Breast epithelium (tissue), 4 donors: ENCODE data around the gene NOL7. TPM values are rescaled to one million over a fixed set of nuclear protein-coding genes. Genes with fewer than 3 reads are reported as not detected.

Experiments used
- DNase-seq, 2 donors: peaks; one replicate each; pipeline ENCODE4 v3.0.0-alpha.2; 2019; ENCODE audit warnings: low spot score in 2 of 2
- H3K27ac ChIP-seq, 2 donors: fragments of 200-600 bp; sonication (generic) in 1 of 2; one replicate each; pipeline ENCODE4 v1.5.1; 2016 to 2019; ENCODE audit warnings: mild to moderate bottlenecking in 1 of 2
- H3K27me3 ChIP-seq, 2 donors: fragments of 200-600 bp; sonication (generic) in 1 of 2; one replicate each; pipeline versions ENCODE4 v1.5.1 to v1.6.0; 2017 to 2019; ENCODE audit warnings: control low read depth in 1 of 2, mild to moderate bottlenecking in 1 of 2
- H3K36me3 ChIP-seq: fragments of 200-600 bp; one replicate; pipeline ENCODE4 v1.5.1; 2019
- H3K4me1 ChIP-seq, 2 donors: fragments of 200-600 bp; sonication (generic); one replicate each; pipeline ENCODE4 v1.5.1; 2016 to 2019; ENCODE audit warnings: control low read depth in 1 of 2
- H3K4me3 ChIP-seq, 3 donors: fragments of 200-600 bp; sonication (generic); 1 replicate in 2 of 3; 2 replicates in 1 of 3; pipeline ENCODE4 v1.5.1; 2016 to 2019; ENCODE audit warnings: mild to moderate bottlenecking in 3 of 3, moderate library complexity in 2 of 3
- H3K9me3 ChIP-seq, 2 donors: fragments of 200-600 bp; sonication (generic) in 1 of 2; one replicate each; pipeline ENCODE4 v1.5.1; 2016 to 2019; ENCODE audit warnings: control low read depth in 1 of 2
- POLR2A ChIP-seq: fragments of 450-650 bp; IDR thresholded peaks from one replicate; pipeline ENCODE4 v1.6.1; 2016; ENCODE audit warnings: antibody characterized with exemption, mild to moderate bottlenecking, moderate library complexity
- POLR2AphosphoS5 ChIP-seq, 3 donors: sonication (generic); formaldehyde crosslinking; IDR thresholded peaks; one replicate each; pipeline ENCODE4 v1.6.1; 2017; ENCODE audit warnings: antibody characterized with exemption in 3 of 3
- intact Hi-C: fragments of 100-400 bp; cut with DNase I; formaldehyde crosslinking; loops from one replicate; pipeline ENCODE4 v1.15.1; 2023; ENCODE audit warnings: low total_unique reads
- total RNA-seq, 3 donors: library from RNA; depleted of rRNA; stranded (reverse); fragments of >200 nt; gene quantifications; one replicate each; pipeline ENCODE4 v1.1.0, GENCODE V29; 2016
- TF ChIP-seq, protein P1 (sequence below), 3 donors: fragments of 450-650 bp; IDR thresholded peaks; one replicate each; pipeline ENCODE4 v1.5.1; 2016 to 2017; ENCODE audit warnings: antibody characterized with exemption in 3 of 3, mild to moderate bottlenecking in 3 of 3, moderate library complexity in 3 of 3

NOL7 gene
- total RNA-seq, 3 donors from 2014 or later: 75.7 to 83.4 (median 80.5) TPM

- Histone ChIP-seq H3K4me1 (no peaks in the 10 kb centered on the region), H3K27ac (peak overlapping the region in 1 of 2 donors; percentile 2), H3K36me3 (no peaks in the 10 kb centered on the region), H3K27me3 (no peaks in the 10 kb centered on the region), H3K4me3 (no peak overlapping the region), H3K9me3 (no peaks in the 10 kb centered on the region)
- DNase-seq: no peak
- TF ChIP-seq POLR2A: no peak
- no peak for TF ChIP-seq POLR2AphosphoS5 (IDR thresholded peaks at IDR 0.05)
- TF ChIP-seq, protein P1, sequence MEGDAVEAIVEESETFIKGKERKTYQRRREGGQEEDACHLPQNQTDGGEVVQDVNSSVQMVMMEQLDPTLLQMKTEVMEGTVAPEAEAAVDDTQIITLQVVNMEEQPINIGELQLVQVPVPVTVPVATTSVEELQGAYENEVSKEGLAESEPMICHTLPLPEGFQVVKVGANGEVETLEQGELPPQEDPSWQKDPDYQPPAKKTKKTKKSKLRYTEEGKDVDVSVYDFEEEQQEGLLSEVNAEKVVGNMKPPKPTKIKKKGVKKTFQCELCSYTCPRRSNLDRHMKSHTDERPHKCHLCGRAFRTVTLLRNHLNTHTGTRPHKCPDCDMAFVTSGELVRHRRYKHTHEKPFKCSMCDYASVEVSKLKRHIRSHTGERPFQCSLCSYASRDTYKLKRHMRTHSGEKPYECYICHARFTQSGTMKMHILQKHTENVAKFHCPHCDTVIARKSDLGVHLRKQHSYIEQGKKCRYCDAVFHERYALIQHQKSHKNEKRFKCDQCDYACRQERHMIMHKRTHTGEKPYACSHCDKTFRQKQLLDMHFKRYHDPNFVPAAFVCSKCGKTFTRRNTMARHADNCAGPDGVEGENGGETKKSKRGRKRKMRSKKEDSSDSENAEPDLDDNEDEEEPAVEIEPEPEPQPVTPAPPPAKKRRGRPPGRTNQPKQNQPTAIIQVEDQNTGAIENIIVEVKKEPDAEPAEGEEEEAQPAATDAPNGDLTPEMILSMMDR (IDR thresholded peaks at IDR 0.05): no peak
- intact Hi-C loops: no loop called here
Observed at GRCh38 chr6:13641315-13641714, 26.2 kb downstream of the NOL7 start.

- H3K4me3 ChIP-seq: no peak overlapping the region
- TF ChIP-seq, protein P1 (IDR thresholded peaks at IDR 0.05): no peak
- TF ChIP-seq POLR2A (no peak), POLR2AphosphoS5 (IDR thresholded peaks at IDR 0.05) (no peak)
- intact Hi-C loops: no loop called here
Observed at GRCh38 chr6:13643125-13643524, 28.0 kb downstream of the NOL7 start.

GRCh38 chr6:13648850-13649249 lies 33.7 kb downstream of the NOL7 start:
- Histone ChIP-seq H3K4me1 (no peaks in the 10 kb centered on the region), H3K36me3 (no peaks in the 10 kb centered on the region), H3K9me3 (no peaks in the 10 kb centered on the region), H3K4me3 (no peak overlapping the region), H3K27ac (no peak overlapping the region), H3K27me3 (no peaks in the 10 kb centered on the region)
- TF ChIP-seq, protein P1 (IDR thresholded peaks at IDR 0.05): no peak
- TF ChIP-seq POLR2A: no peak
- TF ChIP-seq POLR2AphosphoS5 (IDR thresholded peaks at IDR 0.05): no peak
- no peak for DNase-seq
- intact Hi-C loops: no loop called here

More at GRCh38 chr6:13643125-13643524, 28.0 kb downstream of the NOL7 start:
- Histone ChIP-seq H3K36me3 (no peaks in the 10 kb centered on the region), H3K9me3 (no peaks in the 10 kb centered on the region), H3K4me1 (no peaks in the 10 kb centered on the region), H3K27ac (no peak overlapping the region), H3K27me3 (no peaks in the 10 kb centered on the region)
- no peak for DNase-seq

- intact Hi-C loops: no loop called here
- Histone ChIP-seq H3K9me3 (no peaks in the 10 kb centered on the region), H3K36me3 (no peaks in the 10 kb centered on the region), H3K4me1 (no peaks in the 10 kb centered on the region), H3K27ac (no peak overlapping the region), H3K4me3 (no peak overlapping the region), H3K27me3 (no peaks in the 10 kb centered on the region)
- TF ChIP-seq POLR2AphosphoS5 (IDR thresholded peaks at IDR 0.05) (no peak), POLR2A (no peak)
- TF ChIP-seq, protein P1 (IDR thresholded peaks at IDR 0.05): no peak
- no peak for DNase-seq
Observed at GRCh38 chr6:13649393-13649792, 34.3 kb downstream of the NOL7 start.

DNA sequence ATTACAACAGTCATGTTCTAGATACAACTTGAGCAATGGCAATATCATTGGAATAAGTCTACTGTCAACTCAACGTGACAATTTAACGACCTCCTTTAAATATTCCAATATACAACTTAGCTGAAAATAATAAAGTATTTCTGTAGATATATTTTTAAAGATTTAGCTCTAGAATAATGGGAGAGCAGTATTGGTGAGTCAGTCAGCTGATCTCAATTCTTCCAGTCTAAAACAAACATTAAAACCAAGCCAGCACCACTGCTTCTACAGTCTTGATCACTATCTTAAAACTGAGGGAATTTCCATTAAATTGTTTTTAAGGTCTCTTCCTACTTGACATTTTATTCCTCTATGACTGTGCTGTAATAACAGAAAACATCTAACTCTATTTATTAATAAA lies 38.2 kb downstream of the NOL7 start:
- TF ChIP-seq POLR2AphosphoS5 (IDR thresholded peaks at IDR 0.05): no peak
- TF ChIP-seq, protein P1 (IDR thresholded peaks at IDR 0.05): no peak
- TF ChIP-seq POLR2A: no peak
- Histone ChIP-seq H3K27ac (no peak overlapping the region), H3K36me3 (no peaks in the 10 kb centered on the region), H3K27me3 (no peaks in the 10 kb centered on the region), H3K4me3 (no peak overlapping the region), H3K4me1 (no peaks in the 10 kb centered on the region), H3K9me3 (no peaks in the 10 kb centered on the region)
- DNase-seq: no peak
- intact Hi-C loops: no loop called here
